CD8-positive, alpha-beta memory T cell (primary cell): ENCODE results near the gene IRGQ. TPM values are rescaled to one million over a fixed set of nuclear protein-coding genes. Genes with fewer than 3 reads are reported as not detected.
A peak's percentile ranks its signal among the peaks of the same experiment; 100 is the strongest.

ENCODE experiments used
- CTCF ChIA-PET: fragments of 350-600 bp; sonication (Branson Sonifier 250); formaldehyde crosslinking; loops from one replicate; lab custom pipeline; 2021; ENCODE audit warnings: antibody characterized with exemption; lab: Charles Lee
- POLR2A ChIA-PET: fragments of 350-600 bp; sonication (Branson Sonifier 250); formaldehyde crosslinking; loops from one replicate; lab custom pipeline; 2021; ENCODE audit warnings: antibody characterized with exemption; lab: Charles Lee
- DNase-seq, 5 donors: peaks; one replicate each; pipeline versions ENCODE4 v3.0.0 to v3.0.0-alpha.2; 2020 to 2022; ENCODE audit warnings: mixed read lengths in 1 of 5
- H3K27ac ChIP-seq: one replicate; pipeline ENCODE4 v1.7.0; 2013; ENCODE audit warnings: low read depth, mild to moderate bottlenecking, low read length, moderate library complexity
- H3K27me3 ChIP-seq: 2 replicates; pipeline ENCODE4 v1.7.0; 2013; ENCODE audit warnings: low read length, mild to moderate bottlenecking; ENCODE audit not compliant: insufficient read depth, poor library complexity, severe bottlenecking
- H3K36me3 ChIP-seq: 2 replicates; pipeline ENCODE4 v1.7.0; 2013; ENCODE audit warnings: mild to moderate bottlenecking, low read length, moderate library complexity; ENCODE audit not compliant: insufficient read depth
- H3K4me1 ChIP-seq: 2 replicates; pipeline ENCODE4 v1.7.0; 2013; ENCODE audit warnings: mild to moderate bottlenecking, low read length, moderate library complexity; ENCODE audit not compliant: insufficient read depth
- H3K4me3 ChIP-seq: 2 replicates; pipeline ENCODE4 v1.7.0; 2013; ENCODE audit warnings: mild to moderate bottlenecking, low read length
- H3K9me3 ChIP-seq: 2 replicates; pipeline ENCODE4 v1.7.0; 2013; ENCODE audit warnings: mild to moderate bottlenecking, low read length
- H3K27ac Mint-ChIP-seq, 8 donors: one replicate each; pipeline ENCODE4 v1.8.0; 2020 to 2021; ENCODE audit warnings: mixed read lengths in 8 of 8, mild to moderate bottlenecking in 6 of 8, inconsistent platforms in 3 of 8, moderate library complexity in 3 of 8
- H3K27me3 Mint-ChIP-seq, 2 donors: one replicate each; pipeline ENCODE4 v1.8.0; 2020 to 2021; ENCODE audit warnings: mixed read lengths in 2 of 2, mild to moderate bottlenecking in 1 of 2, moderate library complexity in 1 of 2
- H3K36me3 Mint-ChIP-seq, 3 donors: one replicate each; pipeline ENCODE4 v1.8.0; 2020 to 2021; ENCODE audit warnings: mixed read lengths in 3 of 3, inconsistent platforms in 1 of 3, mild to moderate bottlenecking in 1 of 3
- H3K4me1 Mint-ChIP-seq, 3 donors: one replicate each; pipeline ENCODE4 v1.8.0; 2020 to 2021; ENCODE audit warnings: mixed read lengths in 3 of 3, inconsistent platforms in 1 of 3, mild to moderate bottlenecking in 1 of 3
- H3K4me3 Mint-ChIP-seq, 7 donors: one replicate each; pipeline ENCODE4 v1.8.0; 2020 to 2021; ENCODE audit warnings: mixed read lengths in 7 of 7, mild to moderate bottlenecking in 6 of 7, moderate library complexity in 4 of 7, inconsistent platforms in 2 of 7
- H3K9me3 Mint-ChIP-seq, 5 donors: one replicate each; pipeline ENCODE4 v1.8.0; 2020 to 2022; ENCODE audit warnings: mixed read lengths in 5 of 5, mild to moderate bottlenecking in 3 of 5, moderate library complexity in 2 of 5, inconsistent platforms in 1 of 5
- polyA plus RNA-seq: library from polyadenylated mRNA; unstranded; fragments of 300-500 nt; fragmentation: Illumina TruSeq; gene quantifications from one replicate; pipeline ENCODE4 v1.2.3, GENCODE V29; 2021
- total RNA-seq, 2 experiments: library from RNA; stranded (reverse); gene quantifications; one replicate each; pipeline ENCODE4 v1.2.3, GENCODE V29; 2021

Gene IRGQ
- total and polyA plus RNA-seq, 3 experiments from 2014 or later, result 2.2 to 30.2 (median 25.4) TPM

DNA sequence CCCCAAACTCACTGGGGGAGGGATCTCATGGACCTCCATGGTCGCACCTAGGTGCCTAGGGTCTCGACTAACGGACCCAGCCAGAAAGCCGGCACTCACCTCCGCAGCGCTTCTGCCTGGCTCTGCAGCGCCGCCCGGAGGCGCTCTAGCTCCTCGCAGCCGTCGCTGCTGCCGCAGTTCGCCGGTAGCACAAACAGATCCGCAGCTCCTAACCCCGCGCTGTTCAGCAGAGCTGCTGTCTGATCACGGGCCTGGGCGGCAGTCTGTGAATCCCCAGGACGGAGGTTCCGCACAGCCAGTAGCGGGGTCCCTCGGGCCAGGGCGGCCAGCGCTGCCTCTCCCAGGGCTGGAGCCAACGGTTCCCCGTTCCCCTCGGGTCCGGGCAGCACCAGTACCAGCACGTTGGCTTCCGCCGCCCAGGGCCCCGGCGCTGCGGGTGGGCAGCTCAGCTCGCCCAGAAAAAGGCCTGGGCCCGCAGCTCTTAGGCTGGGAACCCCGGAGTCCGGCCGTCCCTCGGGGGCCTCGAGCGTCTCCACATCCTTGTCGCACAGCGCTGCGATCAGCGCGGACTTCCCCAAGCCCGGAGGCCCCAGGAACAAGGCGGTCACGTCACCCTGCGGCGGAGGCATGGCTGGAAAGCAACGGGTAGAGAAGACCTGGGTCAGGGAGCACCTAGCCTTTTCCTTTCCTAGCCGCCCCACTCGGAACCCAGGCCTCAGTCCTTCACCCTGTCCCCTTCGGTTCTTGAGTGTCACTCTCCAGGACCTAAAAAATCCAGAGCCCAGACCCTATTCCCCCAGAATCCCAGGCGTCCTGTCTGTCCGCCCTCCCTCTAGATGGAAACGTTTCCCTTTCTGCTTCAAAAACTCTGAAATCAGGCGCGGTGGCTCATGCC, 977 bp downstream of the IRGQ start:
- H3K27me3 Mint-ChIP-seq, result peaks cover 0 to 4% of the 10 kb centered on the region in 2 donors
- peaks cover 47 to 54% (median 53%) of the 10 kb centered on the region in 3 donors for H3K4me1 Mint-ChIP-seq
- H3K27ac Mint-ChIP-seq, result peak overlapping the region; percentile 99 to 100 (median 100)
- H3K36me3 Mint-ChIP-seq, result peaks cover 0 to 66% (median 2%) of the 10 kb centered on the region in 3 donors
- Histone ChIP-seq H3K27me3 (no peaks in the 10 kb centered on the region), H3K36me3 (peaks cover 7% of the 10 kb centered on the region), H3K9me3 (no peaks in the 10 kb centered on the region), H3K4me3 (peak overlapping the region; percentile 71), H3K4me1 (peaks cover 40% of the 10 kb centered on the region), H3K27ac (peak overlapping the region; percentile 96)
- peak overlapping the region; percentile 89 to 98 (median 96) for H3K4me3 Mint-ChIP-seq
- CTCF ChIA-PET, result interaction anchor here (0.7 to 5.4 kb wide), 36 partner anchors 10 to 170 kb away, joined by 3 to 124 read pairs (median 6); partner anchors contain the start of genes ETHE1, PHLDB3, XRCC1 and ZNF575
- peak; percentile 56 to 83 (median 72) for DNase-seq
- POLR2A ChIA-PET, result interaction anchor here (0.6 to 3.2 kb wide), 14 partner anchors 15 to 155 kb away, joined by 3 to 23 read pairs (median 4); partner anchors contain the start of genes PINLYP, XRCC1 and ZNF575
- no peaks in the 10 kb centered on the region for H3K9me3 Mint-ChIP-seq

DNA sequence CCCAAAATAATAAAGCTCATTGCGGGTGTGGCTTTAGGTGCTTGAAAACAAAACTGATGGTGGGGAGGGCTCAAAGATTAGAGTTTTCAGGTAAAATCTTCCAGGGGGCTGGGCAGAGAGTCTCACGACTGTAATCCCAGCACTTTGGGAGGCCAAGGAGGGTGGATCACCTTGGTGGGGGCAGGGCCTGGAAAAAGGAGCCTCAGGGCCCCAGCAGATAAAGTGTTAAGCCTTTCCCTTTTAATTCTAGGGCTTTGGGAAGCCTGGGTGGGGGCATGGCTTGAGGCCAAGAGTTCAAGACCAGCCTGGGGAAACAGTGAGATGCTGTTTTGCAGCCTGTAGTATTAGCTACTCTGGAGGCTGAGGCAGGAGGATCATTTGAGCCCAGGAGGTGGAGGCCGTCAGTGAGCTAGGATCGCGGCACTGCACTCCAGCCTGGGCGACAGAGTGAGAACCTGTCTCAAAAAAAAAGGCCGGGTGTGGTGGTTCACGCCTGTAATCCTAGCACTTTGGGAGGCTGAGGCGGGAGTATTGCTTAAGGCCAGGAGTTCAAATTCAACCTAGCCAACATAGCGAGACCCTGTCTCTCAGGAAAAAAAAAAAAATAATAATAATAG, 1.7 kb downstream of the IRGQ start:
- H3K4me1 ChIP-seq, result peaks cover 44% of the 10 kb centered on the region
- peak overlapping the region; percentile 96 for H3K27ac ChIP-seq
- no peak overlapping the region for H3K4me3 ChIP-seq
- ChIA-PET POLR2A (interaction anchor here (0.6 to 3.2 kb wide), 10 partner anchors 20 to 150 kb away, joined by 3 to 23 read pairs (median 4); partner anchors contain the start of genes PINLYP, XRCC1 and ZNF575), CTCF (interaction anchor here (0.7 to 5.4 kb wide), 31 partner anchors 9 to 162 kb away, joined by 3 to 124 read pairs (median 8); partner anchors contain the start of genes ETHE1, PHLDB3, XRCC1 and ZNF575)
- Mint-ChIP-seq H3K4me1 (peaks cover 52 to 60% (median 59%) of the 10 kb centered on the region in 3 donors), H3K36me3 (peaks cover 0 to 62% (median 2%) of the 10 kb centered on the region in 3 donors), H3K27me3 (peaks cover 0 to 4% of the 10 kb centered on the region in 2 donors), H3K4me3 (peak overlapping the region; percentile 59 to 96 (median 89)), H3K9me3 (no peaks in the 10 kb centered on the region), H3K27ac (peak overlapping the region; percentile 52 to 100 (median 88))
- H3K36me3 ChIP-seq, result peaks cover 7% of the 10 kb centered on the region
- H3K27me3 ChIP-seq, result no peaks in the 10 kb centered on the region
- no peaks in the 10 kb centered on the region for H3K9me3 ChIP-seq
- no peak for DNase-seq

DNA sequence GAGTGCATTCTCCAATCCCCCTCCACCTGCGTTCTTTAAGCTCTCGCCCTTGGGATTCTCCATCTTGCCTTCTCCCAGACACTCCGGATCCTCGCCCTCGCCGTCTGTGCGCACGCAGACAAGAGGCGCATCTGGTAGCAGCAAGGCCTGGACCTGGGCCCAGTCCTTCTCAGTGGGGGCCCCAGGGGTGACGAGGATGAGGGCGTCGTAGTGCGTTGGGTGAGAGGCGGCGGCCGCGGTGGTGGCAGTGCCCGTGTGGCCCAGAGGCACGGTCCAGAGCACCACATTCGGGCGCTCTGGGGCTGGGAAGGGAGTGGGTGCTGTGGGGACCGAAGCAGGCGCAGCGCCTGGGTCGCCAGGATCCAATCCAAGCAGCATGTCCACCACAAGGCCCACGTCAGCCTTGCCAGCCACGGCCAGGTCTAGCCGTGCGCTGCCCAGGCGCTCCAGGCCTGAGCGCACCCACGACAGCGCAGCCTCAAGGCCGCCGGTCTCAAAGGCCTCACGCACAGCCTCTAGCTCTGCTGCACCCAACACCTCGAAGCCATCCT, 3.1 kb downstream of the IRGQ start:
- peaks cover 0 to 53% (median 2%) of the 10 kb centered on the region in 3 donors for H3K36me3 Mint-ChIP-seq
- H3K27ac Mint-ChIP-seq, result peak overlapping the region in 3 of 8 donors; percentile 39 to 100 (median 86)
- Histone ChIP-seq H3K9me3 (no peaks in the 10 kb centered on the region), H3K4me3 (no peak overlapping the region), H3K27ac (no peak overlapping the region), H3K27me3 (no peaks in the 10 kb centered on the region), H3K4me1 (peaks cover 40% of the 10 kb centered on the region), H3K36me3 (no peaks in the 10 kb centered on the region)
- CTCF ChIA-PET, result interaction anchor here (1.0 to 5.4 kb wide), 6 partner anchors 13 to 58 kb away, joined by 3 to 124 read pairs (median 15); partner anchors contain the start of genes XRCC1 and ZNF575
- no peaks in the 10 kb centered on the region for H3K9me3 Mint-ChIP-seq
- peak overlapping the region in 2 of 7 donors; percentile 19 to 81 for H3K4me3 Mint-ChIP-seq
- no peak for DNase-seq
- H3K27me3 Mint-ChIP-seq, result peaks cover 0 to 4% of the 10 kb centered on the region in 2 donors
- POLR2A ChIA-PET, result no interaction called here
- peaks cover 45 to 55% (median 52%) of the 10 kb centered on the region in 3 donors for H3K4me1 Mint-ChIP-seq

DNA sequence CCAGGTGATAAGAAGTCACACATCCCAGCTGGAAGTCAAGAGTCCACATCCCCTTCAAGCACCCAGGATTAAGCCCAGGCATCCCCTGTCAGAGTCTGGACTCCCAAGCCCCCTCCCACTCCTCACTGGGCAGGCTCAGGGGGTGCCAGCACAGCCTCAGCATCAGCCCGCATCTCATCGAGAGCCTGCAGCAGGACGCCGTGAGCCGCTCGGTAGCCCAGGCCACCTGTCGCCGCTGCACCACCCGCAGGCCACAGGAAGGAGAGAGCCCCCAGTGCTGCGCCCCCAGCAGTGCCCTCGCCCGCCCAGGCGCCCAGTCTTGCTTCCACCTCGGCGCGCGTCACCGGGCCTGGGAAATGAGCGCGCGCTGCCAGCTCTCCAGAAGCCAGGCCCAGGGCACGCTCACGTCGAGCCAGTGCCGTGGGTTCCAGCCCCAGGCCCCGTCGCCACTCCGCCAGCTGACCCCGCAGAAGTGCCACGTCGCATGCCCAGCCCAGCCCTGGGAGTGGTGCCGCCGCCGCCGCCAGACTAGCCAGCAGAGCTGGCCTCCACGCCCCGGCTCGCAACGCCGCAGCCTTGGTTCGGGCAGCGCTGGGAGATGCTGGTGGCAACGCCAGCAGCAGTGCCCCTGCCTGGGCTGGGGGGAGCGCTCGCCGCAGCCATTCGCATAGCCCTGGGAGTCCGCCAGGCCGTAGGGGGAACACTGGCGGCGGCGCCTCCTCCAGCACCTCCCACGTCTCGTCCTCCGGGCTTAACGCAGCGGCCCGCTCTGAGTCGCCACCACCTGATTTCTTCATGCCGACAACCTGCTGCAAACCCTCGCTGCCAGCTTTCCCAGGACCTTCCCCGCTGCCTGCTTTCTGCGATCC, 3.8 kb downstream of the IRGQ start:
- Mint-ChIP-seq H3K27me3 (peaks cover 0 to 4% of the 10 kb centered on the region in 2 donors), H3K27ac (peak overlapping the region in 2 of 8 donors; percentile 27 to 39), H3K36me3 (peaks cover 0 to 48% (median 2%) of the 10 kb centered on the region in 3 donors), H3K9me3 (no peaks in the 10 kb centered on the region), H3K4me1 (peaks cover 37 to 48% (median 44%) of the 10 kb centered on the region in 3 donors), H3K4me3 (no peak overlapping the region)
- CTCF ChIA-PET, result interaction anchor here (1.0 to 1.2 kb wide), 2 partner anchors 12 to 129 kb away, joined by 3 read pairs; no protein-coding TSS in a partner anchor
- H3K27me3 ChIP-seq, result no peaks in the 10 kb centered on the region
- H3K36me3 ChIP-seq, result no peaks in the 10 kb centered on the region
- no peak overlapping the region for H3K4me3 ChIP-seq
- peaks cover 33% of the 10 kb centered on the region for H3K4me1 ChIP-seq
- no peaks in the 10 kb centered on the region for H3K9me3 ChIP-seq
- DNase-seq, result no peak
- H3K27ac ChIP-seq, result no peak overlapping the region
- POLR2A ChIA-PET, result no interaction called here

DNA sequence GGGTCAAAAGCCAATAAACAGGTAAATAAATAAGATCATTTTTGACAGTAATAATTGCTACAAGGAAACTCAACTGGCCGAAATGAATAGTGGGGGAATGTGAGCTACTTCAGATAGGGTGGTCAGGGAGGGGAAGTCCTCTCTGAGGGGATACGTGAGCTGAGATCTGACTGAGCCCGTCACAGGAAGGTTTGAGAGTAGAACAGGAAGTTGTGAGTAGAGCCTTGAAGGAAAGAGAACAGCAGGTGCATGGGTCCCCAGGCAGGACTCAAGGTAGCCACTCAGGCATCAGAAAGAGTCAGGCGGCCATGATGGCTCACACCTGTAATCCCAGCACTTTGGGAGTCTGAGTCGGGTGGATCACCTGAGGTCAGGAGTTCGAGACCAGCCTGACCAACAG, 6.3 kb downstream of the IRGQ start:
- no peaks in the 10 kb centered on the region for H3K27me3 Mint-ChIP-seq
- no peak overlapping the region for H3K27ac ChIP-seq
- H3K9me3 ChIP-seq, result no peaks in the 10 kb centered on the region
- ChIA-PET CTCF (interaction anchor here (4.4 kb wide), 1 partner anchor 34 kb away, joined by 13 read pairs; no protein-coding TSS in a partner anchor), POLR2A (no interaction called here)
- H3K36me3 Mint-ChIP-seq, result peaks cover 0 to 43% (median 4%) of the 10 kb centered on the region in 3 donors
- peaks cover 17% of the 10 kb centered on the region for H3K4me1 ChIP-seq
- H3K27ac Mint-ChIP-seq, result peak overlapping the region in 6 of 8 donors; percentile 72 to 96 (median 88)
- H3K4me3 Mint-ChIP-seq, result peak overlapping the region in 1 of 7 donors; percentile 42
- H3K4me1 Mint-ChIP-seq, result peaks cover 24 to 32% (median 25%) of the 10 kb centered on the region in 3 donors
- no peak for DNase-seq
- H3K9me3 Mint-ChIP-seq, result no peaks in the 10 kb centered on the region
- no peaks in the 10 kb centered on the region for H3K36me3 ChIP-seq
- no peaks in the 10 kb centered on the region for H3K27me3 ChIP-seq
- no peak overlapping the region for H3K4me3 ChIP-seq

DNA sequence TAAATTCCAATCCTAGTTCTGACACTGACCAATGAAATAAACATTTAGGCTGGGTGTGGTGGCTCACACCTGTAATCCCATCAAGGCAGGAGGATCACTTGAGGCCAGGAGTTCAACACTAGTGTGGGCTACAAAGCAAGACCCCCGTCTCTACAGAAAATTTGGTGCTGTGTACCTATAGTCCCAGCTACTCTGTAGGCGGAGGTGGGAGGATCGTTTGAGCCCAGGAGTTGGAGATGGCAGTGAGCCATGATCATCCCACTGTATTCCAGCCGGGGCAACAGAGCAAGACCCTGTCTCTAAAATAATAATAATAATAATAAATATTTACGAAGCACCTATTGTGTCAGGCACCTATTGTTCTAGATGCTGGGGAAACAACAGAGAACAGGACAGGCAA, 6.7 kb downstream of the IRGQ start:
- H3K4me1 ChIP-seq, result peaks cover 16% of the 10 kb centered on the region
- peaks cover 0 to 44% (median 4%) of the 10 kb centered on the region in 3 donors for H3K36me3 Mint-ChIP-seq
- CTCF ChIA-PET, result interaction anchor here (4.4 kb wide), 1 partner anchor 34 kb away, joined by 13 read pairs; no protein-coding TSS in a partner anchor

More for the DNA sequence above, 6.7 kb downstream of the IRGQ start:
- H3K27me3 Mint-ChIP-seq, result no peaks in the 10 kb centered on the region
- Histone ChIP-seq H3K9me3 (no peaks in the 10 kb centered on the region), H3K4me3 (no peak overlapping the region), H3K36me3 (no peaks in the 10 kb centered on the region), H3K27me3 (no peaks in the 10 kb centered on the region), H3K27ac (no peak overlapping the region)
- H3K9me3 Mint-ChIP-seq, result no peaks in the 10 kb centered on the region
- peaks cover 26 to 36% (median 26%) of the 10 kb centered on the region in 3 donors for H3K4me1 Mint-ChIP-seq
- POLR2A ChIA-PET, result no interaction called here
- peak overlapping the region in 5 of 8 donors; percentile 72 to 96 (median 90) for H3K27ac Mint-ChIP-seq
- no peak overlapping the region for H3K4me3 Mint-ChIP-seq
- no peak for DNase-seq
